ENCODE measurements around the gene ATG16L2.
"Not testable (repeated sequence)": the region's sequence is repeated elsewhere in the genome, so short reads cannot be mapped to it uniquely, and the experiment has no call there.

The ATG16L2 gene

GRCh38 chr11:72802822-72803221 lies 11.4 kb upstream of the ATG16L2 start:
- no peak for DNase-seq (ENCODE audit: low read depth in 1 of 2, low spot score in 1 of 2)

- no peak for DNase-seq (ENCODE audit: low read depth in 1 of 2, low spot score in 1 of 2)
These were observed 9.0 kb upstream of the ATG16L2 start for GRCh38 chr11:72805216-72805615.

GRCh38 chr11:72806378-72806777 lies 7.8 kb upstream of the ATG16L2 start:
- not testable (repeated sequence) for DNase-seq (ENCODE audit: low read depth in 1 of 2, low spot score in 1 of 2)

- no peak for DNase-seq (ENCODE audit: low read depth in 1 of 2, low spot score in 1 of 2)
These were observed 7.1 kb upstream of the ATG16L2 start for GRCh38 chr11:72807021-72807693.

GRCh38 chr11:72807792-72808191 lies 6.4 kb upstream of the ATG16L2 start:
- DNase-seq (ENCODE audit: low read depth in 1 of 2, low spot score in 1 of 2): no peak

GRCh38 chr11:72808331-72808798 lies 5.8 kb upstream of the ATG16L2 start:
- no peak for DNase-seq (ENCODE audit: low read depth in 1 of 2, low spot score in 1 of 2)

GRCh38 chr11:72811686-72812085 lies 2.5 kb upstream of the ATG16L2 start:
- not testable (repeated sequence) for DNase-seq (ENCODE audit: low read depth in 1 of 2, low spot score in 1 of 2)

GRCh38 chr11:72812604-72812966 lies 1.6 kb upstream of the ATG16L2 start:
- no peak for DNase-seq (ENCODE audit: low read depth in 1 of 2, low spot score in 1 of 2)

GRCh38 chr11:72812967-72813739 lies 1.1 kb upstream of the ATG16L2 start:
- peak; percentile 35 to 56 for DNase-seq (ENCODE audit: low read depth in 1 of 2, low spot score in 1 of 2)

GRCh38 chr11:72813740-72814285 lies 398 bp upstream of the ATG16L2 start:
- DNase-seq (ENCODE audit: low read depth in 1 of 2, low spot score in 1 of 2): peak in 1 of 2 donors; percentile 65

- no peak for DNase-seq (ENCODE audit: low read depth in 1 of 2, low spot score in 1 of 2)
These were observed 953 bp downstream of the ATG16L2 start for GRCh38 chr11:72815110-72815618.

GRCh38 chr11:72816404-72816990 lies 2.3 kb downstream of the ATG16L2 start:
- DNase-seq (ENCODE audit: low read depth in 1 of 2, low spot score in 1 of 2): no peak

GRCh38 chr11:72817966-72818365 lies 3.8 kb downstream of the ATG16L2 start:
- no peak for DNase-seq (ENCODE audit: low read depth in 1 of 2, low spot score in 1 of 2)

- no peak for DNase-seq (ENCODE audit: low read depth in 1 of 2, low spot score in 1 of 2)
These were observed 4.8 kb downstream of the ATG16L2 start for GRCh38 chr11:72818971-72819370.

GRCh38 chr11:72820439-72821139 lies 6.4 kb downstream of the ATG16L2 start:
- no peak for DNase-seq (ENCODE audit: low read depth in 1 of 2, low spot score in 1 of 2)

- DNase-seq (ENCODE audit: low read depth in 1 of 2, low spot score in 1 of 2): no peak
These were observed 7.2 kb downstream of the ATG16L2 start for GRCh38 chr11:72821221-72821919.

- peak; percentile 77 to 90 for DNase-seq (ENCODE audit: low read depth in 1 of 2, low spot score in 1 of 2)
These were observed 7.9 kb downstream of the ATG16L2 start for GRCh38 chr11:72821920-72822799.

- DNase-seq (ENCODE audit: low read depth in 1 of 2, low spot score in 1 of 2): no peak
These were observed 9.0 kb downstream of the ATG16L2 start for GRCh38 chr11:72823105-72823804.

- DNase-seq (ENCODE audit: low read depth in 1 of 2, low spot score in 1 of 2): no peak
These were observed 9.8 kb downstream of the ATG16L2 start for GRCh38 chr11:72824020-72824419.

Data from activated T-helper 1 cell treated with anti-CD3 and anti-CD28 coated beads, Interleukin-2, amount 50 U/mL, for 16 hours (primary cell).